ENCODE results near the gene MAU2. TPM values are rescaled to one million over a fixed set of nuclear protein-coding genes. Genes with fewer than 3 reads are reported as not detected.

MAU2 gene
- total RNA-seq, 1 donor from 2014 or later: 98.5 TPM

GRCh38 chr19:19276386-19276785 lies 44.2 kb upstream of the MAU2 start:
- Mint-ChIP-seq H3K9me3 (ENCODE audit: low read depth) (no peaks in the 10 kb centered on the region), H3K4me1 (ENCODE audit: low read depth) (peaks cover 3% of the 10 kb centered on the region), H3K27ac (no peak overlapping the region), H3K27me3 (peaks cover 8% of the 10 kb centered on the region), H3K36me3 (ENCODE audit: insufficient read depth) (peaks cover 8% of the 10 kb centered on the region), H3K4me3 (ENCODE audit: low read depth) (no peak overlapping the region)
- TF ChIP-seq CTCF (IDR thresholded peaks at IDR 0.05; ENCODE audit: unreplicated experiment): no peak
- no peak for DNase-seq (ENCODE audit: low spot score, unreplicated experiment)

GRCh38 chr19:19276851-19277250 lies 43.8 kb upstream of the MAU2 start:
- TF ChIP-seq CTCF (IDR thresholded peaks at IDR 0.05; ENCODE audit: unreplicated experiment): no peak
- no peak overlapping the region for H3K4me3 Mint-ChIP-seq (ENCODE audit: low read depth)
- no peak for DNase-seq (ENCODE audit: low spot score, unreplicated experiment)
- H3K36me3 Mint-ChIP-seq (ENCODE audit: insufficient read depth): peaks cover 8% of the 10 kb centered on the region
- peaks cover 5% of the 10 kb centered on the region for H3K27me3 Mint-ChIP-seq
- no peaks in the 10 kb centered on the region for H3K9me3 Mint-ChIP-seq (ENCODE audit: low read depth)
- H3K4me1 Mint-ChIP-seq (ENCODE audit: low read depth): peaks cover 3% of the 10 kb centered on the region
- no peak overlapping the region for H3K27ac Mint-ChIP-seq

GRCh38 chr19:19278315-19278714 lies 42.3 kb upstream of the MAU2 start:
- TF ChIP-seq CTCF (IDR thresholded peaks at IDR 0.05; ENCODE audit: unreplicated experiment): no peak
- H3K27ac Mint-ChIP-seq: no peak overlapping the region

GRCh38 chr19:19279062-19279612 lies 41.5 kb upstream of the MAU2 start:
- no peak for DNase-seq (ENCODE audit: low spot score, unreplicated experiment)
- no peak overlapping the region for H3K27ac Mint-ChIP-seq
- no peak overlapping the region for H3K4me3 Mint-ChIP-seq (ENCODE audit: low read depth)
- H3K27me3 Mint-ChIP-seq: no peaks in the 10 kb centered on the region
- no peaks in the 10 kb centered on the region for H3K9me3 Mint-ChIP-seq (ENCODE audit: low read depth)
- no peaks in the 10 kb centered on the region for H3K4me1 Mint-ChIP-seq (ENCODE audit: low read depth)
- H3K36me3 Mint-ChIP-seq (ENCODE audit: insufficient read depth): peaks cover 10% of the 10 kb centered on the region
- no peak for TF ChIP-seq CTCF (IDR thresholded peaks at IDR 0.05; ENCODE audit: unreplicated experiment)

More at GRCh38 chr19:19278315-19278714, 42.3 kb upstream of the MAU2 start:
- no peaks in the 10 kb centered on the region for H3K9me3 Mint-ChIP-seq (ENCODE audit: low read depth)
- DNase-seq (ENCODE audit: low spot score, unreplicated experiment): no peak
- peaks cover 3% of the 10 kb centered on the region for H3K4me1 Mint-ChIP-seq (ENCODE audit: low read depth)
- no peak overlapping the region for H3K4me3 Mint-ChIP-seq (ENCODE audit: low read depth)
- no peaks in the 10 kb centered on the region for H3K27me3 Mint-ChIP-seq
- H3K36me3 Mint-ChIP-seq (ENCODE audit: insufficient read depth): peaks cover 8% of the 10 kb centered on the region

- no peak overlapping the region for H3K4me3 Mint-ChIP-seq (ENCODE audit: low read depth)
- peaks cover 15% of the 10 kb centered on the region for H3K36me3 Mint-ChIP-seq (ENCODE audit: insufficient read depth)
- DNase-seq (ENCODE audit: low spot score, unreplicated experiment): no peak
- H3K27me3 Mint-ChIP-seq: no peaks in the 10 kb centered on the region
- H3K27ac Mint-ChIP-seq: no peak overlapping the region
- H3K9me3 Mint-ChIP-seq (ENCODE audit: low read depth): no peaks in the 10 kb centered on the region
- H3K4me1 Mint-ChIP-seq (ENCODE audit: low read depth): no peaks in the 10 kb centered on the region
- TF ChIP-seq CTCF (IDR thresholded peaks at IDR 0.05; ENCODE audit: unreplicated experiment): no peak
These were observed 40.8 kb upstream of the MAU2 start for GRCh38 chr19:19279853-19280252.

Measured in progenitor cell of endocrine pancreas (in vitro differentiated cells).